ENCODE measurements around the gene CALML3.

DNA sequence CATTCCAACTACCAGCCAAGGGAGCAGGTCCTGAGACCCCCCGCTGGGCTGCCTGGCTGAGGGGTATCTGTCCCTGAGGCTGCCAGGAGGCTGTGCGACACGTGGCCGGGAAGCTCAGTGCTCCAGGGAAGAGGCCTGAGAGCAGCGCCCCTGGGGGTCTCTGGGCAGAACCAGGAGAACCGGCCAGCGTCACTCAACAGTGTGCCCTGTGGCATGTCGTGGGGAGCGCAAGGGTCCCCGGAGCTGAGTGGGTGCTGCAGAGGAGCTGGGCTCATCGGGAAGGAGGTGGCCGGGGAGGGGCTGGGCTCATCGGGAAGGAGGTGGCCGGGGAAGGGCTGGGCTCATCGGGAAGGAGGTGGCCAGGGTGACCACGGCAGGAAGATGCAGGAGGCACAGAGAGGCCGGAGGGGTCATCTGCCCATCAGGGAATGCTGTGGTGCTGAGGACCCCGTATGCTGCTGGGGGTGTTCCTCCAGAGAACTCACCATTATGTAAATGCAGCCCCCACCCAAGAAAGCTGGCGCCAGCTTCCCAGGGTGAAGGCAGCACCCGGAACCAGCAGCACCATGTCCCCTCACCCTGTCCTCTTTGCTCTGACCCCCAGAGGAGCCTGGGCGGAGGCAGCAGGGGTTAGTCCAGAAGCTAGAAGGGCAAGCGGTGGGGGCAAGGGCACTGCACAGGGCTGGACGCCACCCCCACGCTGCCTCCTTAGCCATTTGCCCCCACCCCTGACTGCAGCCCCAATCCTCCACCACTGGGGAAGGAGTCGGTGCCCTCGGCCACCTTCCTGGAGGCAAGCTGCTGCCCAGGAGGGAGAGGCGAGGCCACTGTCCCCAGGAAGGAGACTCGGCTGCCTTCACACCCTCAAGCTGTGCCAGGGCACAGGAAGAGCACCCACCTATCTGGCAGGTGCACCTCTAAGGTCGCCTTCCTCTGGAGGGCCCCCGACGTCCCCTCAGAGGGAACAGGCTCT is 33.3 kb downstream of the CALML3 start:
- no peak for TF ChIP-seq TP53 (CRISPR knock-in tag; conservative IDR thresholded peaks at IDR 0.05)
- no peak for TF ChIP-seq FOXM1 (CRISPR knock-in tag; IDR thresholded peaks at IDR 0.05)
- no peak for TF ChIP-seq ELF4 (CRISPR knock-in tag; IDR thresholded peaks at IDR 0.05; ENCODE audit: borderline replicate concordance)
- TF ChIP-seq POLR2A (IDR thresholded peaks at IDR 0.05; ENCODE audit: insufficient read depth in 1 of 2, low read depth in 2 of 2, low read length in 2 of 2) = no peak
- TF ChIP-seq, protein P1, sequence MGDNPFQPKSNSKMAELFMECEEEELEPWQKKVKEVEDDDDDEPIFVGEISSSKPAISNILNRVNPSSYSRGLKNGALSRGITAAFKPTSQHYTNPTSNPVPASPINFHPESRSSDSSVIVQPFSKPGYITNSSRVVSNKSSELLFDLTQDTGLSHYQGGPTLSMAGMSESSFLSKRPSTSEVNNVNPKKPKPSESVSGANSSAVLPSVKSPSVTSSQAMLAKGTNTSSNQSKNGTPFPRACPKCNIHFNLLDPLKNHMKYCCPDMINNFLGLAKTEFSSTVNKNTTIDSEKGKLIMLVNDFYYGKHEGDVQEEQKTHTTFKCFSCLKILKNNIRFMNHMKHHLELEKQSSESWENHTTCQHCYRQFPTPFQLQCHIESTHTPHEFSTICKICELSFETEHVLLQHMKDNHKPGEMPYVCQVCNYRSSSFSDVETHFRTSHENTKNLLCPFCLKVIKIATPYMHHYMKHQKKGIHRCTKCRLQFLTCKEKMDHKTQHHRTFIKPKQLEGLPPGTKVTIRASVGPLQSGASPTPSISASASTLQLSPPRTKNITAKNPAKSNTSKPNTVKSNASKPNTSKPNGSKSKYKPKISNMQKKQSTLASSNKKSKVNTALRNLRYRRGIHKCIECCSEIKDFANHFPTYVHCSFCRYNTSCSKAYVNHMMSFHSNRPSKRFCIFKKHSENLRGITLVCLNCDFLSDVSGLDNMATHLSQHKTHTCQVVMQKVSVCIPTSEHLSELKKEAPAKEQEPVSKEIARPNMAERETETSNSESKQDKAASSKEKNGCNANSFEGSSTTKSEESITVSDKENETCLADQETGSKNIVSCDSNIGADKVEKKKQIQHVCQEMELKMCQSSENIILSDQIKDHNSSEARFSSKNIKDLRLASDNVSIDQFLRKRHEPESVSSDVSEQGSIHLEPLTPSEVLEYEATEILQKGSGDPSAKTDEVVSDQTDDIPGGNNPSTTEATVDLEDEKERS (CRISPR knock-in tag; IDR thresholded peaks at IDR 0.05) = no peak
- no peak for TF ChIP-seq ZNF792 (CRISPR knock-in tag; IDR thresholded peaks at IDR 0.05)
- TF ChIP-seq, protein P2, sequence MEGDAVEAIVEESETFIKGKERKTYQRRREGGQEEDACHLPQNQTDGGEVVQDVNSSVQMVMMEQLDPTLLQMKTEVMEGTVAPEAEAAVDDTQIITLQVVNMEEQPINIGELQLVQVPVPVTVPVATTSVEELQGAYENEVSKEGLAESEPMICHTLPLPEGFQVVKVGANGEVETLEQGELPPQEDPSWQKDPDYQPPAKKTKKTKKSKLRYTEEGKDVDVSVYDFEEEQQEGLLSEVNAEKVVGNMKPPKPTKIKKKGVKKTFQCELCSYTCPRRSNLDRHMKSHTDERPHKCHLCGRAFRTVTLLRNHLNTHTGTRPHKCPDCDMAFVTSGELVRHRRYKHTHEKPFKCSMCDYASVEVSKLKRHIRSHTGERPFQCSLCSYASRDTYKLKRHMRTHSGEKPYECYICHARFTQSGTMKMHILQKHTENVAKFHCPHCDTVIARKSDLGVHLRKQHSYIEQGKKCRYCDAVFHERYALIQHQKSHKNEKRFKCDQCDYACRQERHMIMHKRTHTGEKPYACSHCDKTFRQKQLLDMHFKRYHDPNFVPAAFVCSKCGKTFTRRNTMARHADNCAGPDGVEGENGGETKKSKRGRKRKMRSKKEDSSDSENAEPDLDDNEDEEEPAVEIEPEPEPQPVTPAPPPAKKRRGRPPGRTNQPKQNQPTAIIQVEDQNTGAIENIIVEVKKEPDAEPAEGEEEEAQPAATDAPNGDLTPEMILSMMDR (CRISPR knock-in tag; IDR thresholded peaks at IDR 0.05) = no peak
- no peak for TF ChIP-seq ZNF570 (CRISPR knock-in tag; IDR thresholded peaks at IDR 0.05; ENCODE audit: borderline replicate concordance)
- TF ChIP-seq, protein P3, sequence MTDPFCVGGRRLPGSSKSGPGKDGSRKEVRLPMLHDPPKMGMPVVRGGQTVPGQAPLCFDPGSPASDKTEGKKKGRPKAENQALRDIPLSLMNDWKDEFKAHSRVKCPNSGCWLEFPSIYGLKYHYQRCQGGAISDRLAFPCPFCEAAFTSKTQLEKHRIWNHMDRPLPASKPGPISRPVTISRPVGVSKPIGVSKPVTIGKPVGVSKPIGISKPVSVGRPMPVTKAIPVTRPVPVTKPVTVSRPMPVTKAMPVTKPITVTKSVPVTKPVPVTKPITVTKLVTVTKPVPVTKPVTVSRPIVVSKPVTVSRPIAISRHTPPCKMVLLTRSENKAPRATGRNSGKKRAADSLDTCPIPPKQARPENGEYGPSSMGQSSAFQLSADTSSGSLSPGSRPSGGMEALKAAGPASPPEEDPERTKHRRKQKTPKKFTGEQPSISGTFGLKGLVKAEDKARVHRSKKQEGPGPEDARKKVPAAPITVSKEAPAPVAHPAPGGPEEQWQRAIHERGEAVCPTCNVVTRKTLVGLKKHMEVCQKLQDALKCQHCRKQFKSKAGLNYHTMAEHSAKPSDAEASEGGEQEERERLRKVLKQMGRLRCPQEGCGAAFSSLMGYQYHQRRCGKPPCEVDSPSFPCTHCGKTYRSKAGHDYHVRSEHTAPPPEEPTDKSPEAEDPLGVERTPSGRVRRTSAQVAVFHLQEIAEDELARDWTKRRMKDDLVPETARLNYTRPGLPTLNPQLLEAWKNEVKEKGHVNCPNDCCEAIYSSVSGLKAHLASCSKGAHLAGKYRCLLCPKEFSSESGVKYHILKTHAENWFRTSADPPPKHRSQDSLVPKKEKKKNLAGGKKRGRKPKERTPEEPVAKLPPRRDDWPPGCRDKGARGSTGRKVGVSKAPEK (CRISPR knock-in tag; IDR thresholded peaks at IDR 0.05; ENCODE audit: borderline replicate concordance) = no peak
- no peak for TF ChIP-seq RARA (CRISPR knock-in tag; IDR thresholded peaks at IDR 0.05)

Data from HepG2 (cell line).